ENCODE results near the gene ACADS.

The ACADS gene

DNA sequence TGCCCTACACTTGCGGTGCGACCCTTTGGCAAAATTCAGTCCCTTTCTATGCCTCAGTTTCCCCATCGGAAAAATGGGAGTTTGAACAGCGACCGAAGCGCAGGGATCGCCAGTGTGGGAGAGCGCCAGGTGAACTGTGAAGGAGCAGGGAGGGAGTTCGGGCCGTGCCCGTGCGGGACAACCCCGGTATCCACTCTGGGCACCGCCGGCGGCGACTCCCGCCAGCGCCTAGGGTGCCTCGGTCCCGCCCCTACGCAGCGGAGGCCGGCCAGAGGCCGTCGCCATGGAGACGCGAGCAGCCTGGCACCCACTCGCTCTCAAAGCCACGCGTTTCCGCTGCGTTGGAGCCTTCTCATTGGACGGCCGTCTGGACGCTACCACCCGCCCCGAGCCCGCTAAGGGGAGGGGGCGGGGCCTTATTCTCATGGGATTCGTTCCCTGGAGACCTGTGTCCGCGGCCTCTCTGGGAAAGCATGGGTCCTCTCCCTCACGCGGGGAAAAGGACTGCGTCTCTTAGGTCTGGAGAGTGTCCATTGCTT, 39.4 kb upstream of the ACADS start (continued):
- TF ChIP-seq GFI1B (tag by site-specific recombination; IDR thresholded peaks at IDR 0.05) (no peak), REST (tag by site-specific recombination; IDR thresholded peaks at IDR 0.05) (no peak; the same call in 1 of the 2 replicates), MZF1 (tag by site-specific recombination; IDR thresholded peaks at IDR 0.05; ENCODE audit: borderline replicate concordance) (no peak), ZBTB7A (tag by site-specific recombination; IDR thresholded peaks at IDR 0.05; ENCODE audit: low read depth) (peak; percentile 30; the same call in 1 of the 2 replicates), BCL11A (tag by site-specific recombination; IDR thresholded peaks at IDR 0.05; ENCODE audit: low read depth) (no peak), ZNF10 (tag by site-specific recombination; IDR thresholded peaks at IDR 0.05) (no peak), ZNF121 (tag by site-specific recombination; IDR thresholded peaks at IDR 0.05) (no peak), ZNF404 (tag by site-specific recombination; IDR thresholded peaks at IDR 0.05) (no peak), ZNF223 (tag by site-specific recombination; IDR thresholded peaks at IDR 0.05) (no peak), HOXC10 (CRISPR knock-in tag; IDR thresholded peaks at IDR 0.05) (no peak), ZNF664 (tag by site-specific recombination; IDR thresholded peaks at IDR 0.05) (no peak), ZNF792 (tag by site-specific recombination; IDR thresholded peaks at IDR 0.05) (no peak), ZNF112 (tag by site-specific recombination; IDR thresholded peaks at IDR 0.05) (no peak), ZNF132 (tag by site-specific recombination; IDR thresholded peaks at IDR 0.05; ENCODE audit: borderline replicate concordance) (no peak), ZNF174 (tag by site-specific recombination; IDR thresholded peaks at IDR 0.05) (no peak), ZNF221 (tag by site-specific recombination; IDR thresholded peaks at IDR 0.05; ENCODE audit: borderline replicate concordance) (no peak), ZNF624 (tag by site-specific recombination; IDR thresholded peaks at IDR 0.05) (no peak), ZNF114 (tag by site-specific recombination; IDR thresholded peaks at IDR 0.05) (no peak), SCRT2 (tag by site-specific recombination; IDR thresholded peaks at IDR 0.05) (no peak), KLF1 (tag by site-specific recombination; IDR thresholded peaks at IDR 0.05) (peak; percentile 77), ZNF785 (tag by site-specific recombination; IDR thresholded peaks at IDR 0.05) (no peak), ZNF391 (tag by site-specific recombination; IDR thresholded peaks at IDR 0.05; ENCODE audit: borderline replicate concordance, low read depth) (0 out of 2 replicates have a peak, but pooled peaks have one; percentile 44), ZIC2 (tag by site-specific recombination; IDR thresholded peaks at IDR 0.05) (peak; percentile 69), ZFP37 (tag by site-specific recombination; IDR thresholded peaks at IDR 0.05) (no peak), ZNF133 (tag by site-specific recombination; IDR thresholded peaks at IDR 0.05) (no peak)
- TF ChIP-seq, protein P1, sequence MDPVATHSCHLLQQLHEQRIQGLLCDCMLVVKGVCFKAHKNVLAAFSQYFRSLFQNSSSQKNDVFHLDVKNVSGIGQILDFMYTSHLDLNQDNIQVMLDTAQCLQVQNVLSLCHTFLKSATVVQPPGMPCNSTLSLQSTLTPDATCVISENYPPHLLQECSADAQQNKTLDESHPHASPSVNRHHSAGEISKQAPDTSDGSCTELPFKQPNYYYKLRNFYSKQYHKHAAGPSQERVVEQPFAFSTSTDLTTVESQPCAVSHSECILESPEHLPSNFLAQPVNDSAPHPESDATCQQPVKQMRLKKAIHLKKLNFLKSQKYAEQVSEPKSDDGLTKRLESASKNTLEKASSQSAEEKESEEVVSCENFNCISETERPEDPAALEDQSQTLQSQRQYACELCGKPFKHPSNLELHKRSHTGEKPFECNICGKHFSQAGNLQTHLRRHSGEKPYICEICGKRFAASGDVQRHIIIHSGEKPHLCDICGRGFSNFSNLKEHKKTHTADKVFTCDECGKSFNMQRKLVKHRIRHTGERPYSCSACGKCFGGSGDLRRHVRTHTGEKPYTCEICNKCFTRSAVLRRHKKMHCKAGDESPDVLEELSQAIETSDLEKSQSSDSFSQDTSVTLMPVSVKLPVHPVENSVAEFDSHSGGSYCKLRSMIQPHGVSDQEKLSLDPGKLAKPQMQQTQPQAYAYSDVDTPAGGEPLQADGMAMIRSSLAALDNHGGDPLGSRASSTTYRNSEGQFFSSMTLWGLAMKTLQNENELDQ (tag by site-specific recombination; IDR thresholded peaks at IDR 0.05; ENCODE audit: low read depth), result no peak
- TF ChIP-seq, protein P2, sequence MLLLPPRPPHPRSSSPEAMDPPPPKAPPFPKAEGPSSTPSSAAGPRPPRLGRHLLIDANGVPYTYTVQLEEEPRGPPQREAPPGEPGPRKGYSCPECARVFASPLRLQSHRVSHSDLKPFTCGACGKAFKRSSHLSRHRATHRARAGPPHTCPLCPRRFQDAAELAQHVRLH (tag by site-specific recombination; IDR thresholded peaks at IDR 0.05), result no peak
- TF ChIP-seq, protein P3, sequence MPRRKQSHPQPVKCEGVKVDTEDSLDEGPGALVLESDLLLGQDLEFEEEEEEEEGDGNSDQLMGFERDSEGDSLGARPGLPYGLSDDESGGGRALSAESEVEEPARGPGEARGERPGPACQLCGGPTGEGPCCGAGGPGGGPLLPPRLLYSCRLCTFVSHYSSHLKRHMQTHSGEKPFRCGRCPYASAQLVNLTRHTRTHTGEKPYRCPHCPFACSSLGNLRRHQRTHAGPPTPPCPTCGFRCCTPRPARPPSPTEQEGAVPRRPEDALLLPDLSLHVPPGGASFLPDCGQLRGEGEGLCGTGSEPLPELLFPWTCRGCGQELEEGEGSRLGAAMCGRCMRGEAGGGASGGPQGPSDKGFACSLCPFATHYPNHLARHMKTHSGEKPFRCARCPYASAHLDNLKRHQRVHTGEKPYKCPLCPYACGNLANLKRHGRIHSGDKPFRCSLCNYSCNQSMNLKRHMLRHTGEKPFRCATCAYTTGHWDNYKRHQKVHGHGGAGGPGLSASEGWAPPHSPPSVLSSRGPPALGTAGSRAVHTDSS (tag by site-specific recombination; IDR thresholded peaks at IDR 0.05), result no peak
- TF ChIP-seq, protein P4, sequence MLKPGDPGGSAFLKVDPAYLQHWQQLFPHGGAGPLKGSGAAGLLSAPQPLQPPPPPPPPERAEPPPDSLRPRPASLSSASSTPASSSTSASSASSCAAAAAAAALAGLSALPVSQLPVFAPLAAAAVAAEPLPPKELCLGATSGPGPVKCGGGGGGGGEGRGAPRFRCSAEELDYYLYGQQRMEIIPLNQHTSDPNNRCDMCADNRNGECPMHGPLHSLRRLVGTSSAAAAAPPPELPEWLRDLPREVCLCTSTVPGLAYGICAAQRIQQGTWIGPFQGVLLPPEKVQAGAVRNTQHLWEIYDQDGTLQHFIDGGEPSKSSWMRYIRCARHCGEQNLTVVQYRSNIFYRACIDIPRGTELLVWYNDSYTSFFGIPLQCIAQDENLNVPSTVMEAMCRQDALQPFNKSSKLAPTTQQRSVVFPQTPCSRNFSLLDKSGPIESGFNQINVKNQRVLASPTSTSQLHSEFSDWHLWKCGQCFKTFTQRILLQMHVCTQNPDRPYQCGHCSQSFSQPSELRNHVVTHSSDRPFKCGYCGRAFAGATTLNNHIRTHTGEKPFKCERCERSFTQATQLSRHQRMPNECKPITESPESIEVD (tag by site-specific recombination; IDR thresholded peaks at IDR 0.05), result no peak

Data from HEK293 (cell line).